GM03348 (cell line): ENCODE measurements around the gene TBL1XR1.

Experiments used
- DNase-seq: peaks from one replicate; pipeline ENCODE4 v3.0.0; 2012; ENCODE audit warnings: low spot score

TBL1XR1 gene

DNA sequence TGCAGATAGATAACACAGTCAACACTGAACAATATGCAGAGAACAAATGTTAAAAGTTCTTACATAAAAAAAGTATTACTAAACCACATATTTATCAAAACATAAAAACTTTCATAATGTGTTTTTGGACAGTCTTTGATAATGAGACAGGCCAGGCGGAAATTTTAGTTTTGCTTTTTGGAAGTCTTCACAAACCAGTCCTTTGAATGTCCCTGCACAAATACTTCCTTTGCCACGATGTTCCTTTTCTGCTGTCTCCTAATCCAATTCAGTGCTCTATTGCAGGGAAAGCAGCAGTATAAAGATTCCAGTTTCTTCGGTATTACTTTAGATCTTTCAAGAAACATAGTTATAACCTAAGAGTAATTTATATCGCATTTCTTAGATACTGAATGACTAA, 135.9 kb downstream of the TBL1XR1 start:
- no peak for DNase-seq

DNA sequence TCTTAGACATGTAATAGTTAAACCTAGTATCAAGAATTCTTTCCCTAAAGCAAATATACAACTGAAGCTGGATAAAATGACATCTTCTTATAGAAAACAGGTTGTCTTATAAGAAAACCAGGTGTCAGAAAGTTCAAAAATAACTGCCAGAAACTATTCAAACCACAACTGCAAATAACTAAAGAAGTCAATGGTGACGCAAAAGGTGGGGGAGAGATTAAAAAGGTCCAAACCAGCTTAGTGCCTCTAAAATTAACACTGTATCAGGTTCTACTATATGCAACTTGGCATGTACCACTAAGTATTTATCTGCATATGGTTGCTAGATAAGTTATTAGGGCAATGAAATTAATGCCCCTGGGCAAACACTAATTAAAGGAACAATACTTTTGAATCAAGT, 136.8 kb downstream of the TBL1XR1 start:
- DNase-seq: no peak

DNA sequence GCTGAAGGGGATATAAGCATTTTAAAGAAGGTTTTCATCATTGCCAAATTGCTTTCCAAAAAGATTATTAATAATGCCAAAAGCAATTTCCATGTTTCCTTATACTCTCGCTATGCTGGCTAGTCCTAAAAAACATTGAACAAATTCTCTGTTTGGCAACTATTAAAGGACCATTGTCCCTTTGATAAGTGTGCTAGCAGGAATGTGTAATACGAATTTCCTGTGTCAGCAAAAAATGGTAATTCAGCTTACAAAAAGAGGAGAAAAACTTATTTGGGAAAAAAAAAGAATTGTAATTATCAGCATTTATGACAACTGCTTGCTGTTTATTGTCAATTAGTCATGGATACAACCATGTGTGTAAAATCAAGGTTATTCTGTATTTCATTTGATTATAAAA, 138.6 kb downstream of the TBL1XR1 start:
- DNase-seq: no peak

DNA sequence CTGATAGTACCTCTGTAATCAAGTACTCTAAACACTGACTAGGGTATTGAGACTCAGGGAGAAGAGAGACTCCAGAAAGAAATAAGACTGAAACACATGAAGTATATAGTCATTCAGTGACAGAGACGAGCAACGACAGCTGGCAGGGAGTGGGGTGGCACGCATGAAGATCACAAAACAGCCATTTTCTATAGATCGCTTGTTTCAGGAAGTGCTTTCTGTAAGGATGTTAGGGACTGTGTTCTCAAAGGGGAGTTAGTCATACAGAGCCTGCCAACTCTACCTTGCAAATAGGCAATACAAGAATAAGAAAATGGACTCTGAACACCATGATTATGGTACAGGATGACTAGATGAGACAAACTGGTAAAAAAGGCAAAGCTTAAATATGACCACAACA, 139.5 kb downstream of the TBL1XR1 start:
- no peak for DNase-seq

DNA sequence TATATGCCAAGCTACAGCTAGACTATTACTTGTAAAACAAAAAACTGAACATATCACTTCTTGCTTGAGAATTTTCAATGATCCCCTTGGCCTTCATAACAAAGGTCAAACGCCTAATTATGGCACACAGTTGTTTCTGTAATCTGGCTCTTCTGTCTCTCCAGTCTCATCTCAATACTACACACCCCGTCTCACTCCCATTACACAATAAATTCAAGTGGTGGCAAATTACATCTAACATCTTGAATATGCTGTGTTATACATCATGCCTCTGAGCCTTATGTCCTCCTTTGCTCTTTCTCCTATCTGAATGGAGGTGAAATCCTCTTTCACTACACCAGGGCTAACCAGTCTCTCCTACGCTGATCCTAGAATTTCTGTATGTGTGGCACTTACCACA, 140.4 kb downstream of the TBL1XR1 start:
- no peak for DNase-seq

DNA sequence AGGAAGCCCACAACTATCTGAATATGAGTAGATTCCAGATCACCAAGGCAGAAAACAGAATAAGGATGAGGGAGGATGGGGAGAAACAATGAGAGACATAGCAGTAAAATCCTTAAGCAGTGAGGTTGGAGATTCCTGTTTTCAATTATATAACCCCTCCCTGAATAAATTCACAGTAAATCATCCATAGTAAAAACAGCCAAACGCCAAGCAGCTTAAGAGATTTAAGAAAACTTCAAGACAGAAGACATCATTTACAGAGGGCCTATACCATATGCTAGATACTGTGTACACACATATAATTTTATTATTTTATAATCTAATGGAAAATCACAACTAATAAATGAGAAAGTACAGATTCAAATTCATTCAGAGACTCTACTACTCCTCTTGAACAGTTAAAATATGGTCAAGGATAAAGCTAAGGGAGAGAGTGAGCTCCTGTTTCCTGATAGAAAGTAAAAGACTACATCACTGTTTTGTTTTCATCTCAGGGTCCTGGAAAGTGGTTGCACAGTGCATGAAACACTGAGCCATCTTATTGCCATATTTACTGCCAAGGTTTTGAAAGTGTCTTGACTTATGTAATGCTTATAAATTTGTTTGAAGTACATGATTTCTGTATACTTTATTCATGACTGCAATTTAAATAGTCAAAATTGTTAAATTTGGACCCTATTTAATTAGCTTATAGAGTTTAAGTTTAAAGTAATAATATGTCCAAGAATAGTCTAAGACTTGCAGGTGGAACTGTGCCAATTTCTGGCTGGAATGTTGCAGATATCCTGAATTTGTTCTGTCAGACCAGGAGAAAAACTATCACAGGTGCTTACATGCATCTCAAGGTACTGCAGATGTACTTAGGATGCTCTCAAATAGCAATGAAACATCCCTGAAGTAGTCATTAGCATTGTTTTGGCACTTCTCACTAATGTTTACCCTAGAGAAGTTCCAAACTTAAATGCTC, 141.4 kb downstream of the TBL1XR1 start:
- DNase-seq: peak; percentile 27

DNA sequence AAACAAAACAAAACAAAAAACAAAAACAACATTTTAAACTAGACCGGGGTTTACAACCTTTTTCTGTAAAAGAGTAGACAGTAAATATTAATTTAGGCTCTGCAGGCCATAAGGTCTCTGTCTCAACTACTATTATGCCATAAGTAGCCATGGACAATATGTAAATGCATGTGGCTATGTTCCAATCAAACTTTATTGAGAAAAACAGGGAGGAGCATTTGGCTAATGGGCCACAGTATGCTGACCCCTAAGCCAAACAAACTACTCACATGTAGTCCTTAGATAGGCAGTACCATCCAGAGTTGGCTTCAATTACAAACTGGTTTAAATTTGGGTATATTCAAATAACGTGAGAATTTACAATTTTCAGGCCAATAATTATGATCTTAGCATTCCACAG, 144.2 kb downstream of the TBL1XR1 start:
- no peak for DNase-seq

DNA sequence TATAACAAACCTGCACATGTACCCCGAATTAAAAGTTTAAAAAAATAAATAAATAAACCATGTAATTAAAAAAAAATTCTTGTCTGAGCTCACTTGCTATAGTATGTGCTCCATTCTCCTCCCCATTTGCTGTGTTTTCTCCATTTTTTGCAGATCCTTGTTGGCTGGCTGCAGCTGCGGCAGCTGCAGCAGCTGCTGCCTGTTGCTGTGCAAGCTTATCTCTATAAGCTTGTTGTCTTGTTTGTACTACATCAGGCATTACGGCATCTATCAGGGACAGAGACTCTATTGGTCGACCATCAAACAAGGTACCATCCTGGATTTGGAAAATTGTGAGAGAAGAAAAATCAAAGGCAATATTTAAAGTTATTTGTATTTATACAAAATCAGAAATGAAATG, 145.9 kb downstream of the TBL1XR1 start:
- DNase-seq: no peak

DNA sequence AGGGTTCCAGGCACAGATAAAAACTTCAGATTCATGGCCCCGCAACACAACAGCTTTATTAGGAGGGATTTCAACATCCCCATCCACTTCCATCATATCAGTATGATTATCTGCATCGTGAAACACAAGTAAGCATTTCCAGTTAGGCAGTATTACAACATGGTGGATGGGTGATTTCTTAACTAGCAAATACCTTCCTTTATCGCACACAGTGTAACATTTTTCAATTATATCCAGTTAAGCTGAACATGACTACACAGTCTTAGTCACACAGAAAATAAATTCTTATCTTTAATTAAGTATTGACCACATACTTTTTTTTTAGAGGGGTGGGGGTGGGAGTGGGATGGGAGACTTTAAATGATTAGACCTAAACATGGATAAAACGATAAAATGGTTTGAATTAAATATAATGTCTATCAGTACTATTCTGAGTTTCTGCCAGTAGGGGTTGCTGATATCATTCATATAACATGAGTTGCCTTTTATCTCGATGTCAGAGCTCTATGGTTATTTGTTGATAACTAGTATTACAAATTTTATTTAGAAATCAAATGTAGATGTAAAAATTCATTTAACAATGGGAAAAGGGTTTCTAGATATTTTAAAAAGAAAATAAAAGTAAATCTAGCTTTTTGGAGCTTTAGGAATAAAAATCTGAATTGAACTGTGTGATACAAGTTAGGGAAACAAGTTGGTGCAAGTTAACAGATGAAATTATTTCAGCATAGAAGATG, 146.6 kb downstream of the TBL1XR1 start:
- peak; percentile 43 for DNase-seq

DNA sequence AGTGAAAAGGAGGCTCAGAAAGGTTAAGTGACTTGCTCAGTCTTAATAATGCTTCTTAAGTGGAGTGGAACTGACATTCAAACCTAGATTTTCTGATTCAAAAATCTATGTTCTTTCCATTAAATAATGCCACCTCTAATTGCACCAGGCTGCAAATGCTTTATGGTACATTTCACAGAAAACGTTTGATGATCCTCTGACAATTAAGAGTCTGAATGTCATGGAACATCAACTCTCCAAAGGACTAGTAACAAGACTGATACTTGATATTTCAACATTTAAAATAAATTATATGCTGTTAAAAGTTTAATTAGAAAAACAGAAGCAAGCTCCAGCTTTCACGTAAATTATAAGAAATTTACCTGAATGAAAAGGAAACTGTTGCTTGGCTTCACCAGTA, 151.5 kb downstream of the TBL1XR1 start:
- no peak for DNase-seq

DNA sequence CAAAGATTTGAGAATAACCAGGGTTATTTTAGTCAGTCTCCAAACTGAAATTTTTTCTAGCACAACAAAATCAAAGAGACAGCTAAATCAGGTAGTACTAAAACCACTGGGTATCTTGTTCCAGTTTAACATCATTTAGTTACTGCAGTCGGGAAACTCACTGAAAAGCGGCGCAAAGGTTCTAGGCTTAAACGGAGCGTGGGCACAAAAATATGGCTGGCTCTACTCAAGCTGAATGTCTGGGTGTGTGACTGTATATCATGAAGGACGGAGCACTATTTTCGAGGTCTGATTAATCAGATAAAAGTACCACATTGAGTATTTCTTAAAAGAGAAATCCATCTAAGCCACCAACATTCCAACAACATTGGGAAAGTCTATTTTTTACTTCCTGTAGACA, 152.1 kb downstream of the TBL1XR1 start:
- no peak for DNase-seq

DNA sequence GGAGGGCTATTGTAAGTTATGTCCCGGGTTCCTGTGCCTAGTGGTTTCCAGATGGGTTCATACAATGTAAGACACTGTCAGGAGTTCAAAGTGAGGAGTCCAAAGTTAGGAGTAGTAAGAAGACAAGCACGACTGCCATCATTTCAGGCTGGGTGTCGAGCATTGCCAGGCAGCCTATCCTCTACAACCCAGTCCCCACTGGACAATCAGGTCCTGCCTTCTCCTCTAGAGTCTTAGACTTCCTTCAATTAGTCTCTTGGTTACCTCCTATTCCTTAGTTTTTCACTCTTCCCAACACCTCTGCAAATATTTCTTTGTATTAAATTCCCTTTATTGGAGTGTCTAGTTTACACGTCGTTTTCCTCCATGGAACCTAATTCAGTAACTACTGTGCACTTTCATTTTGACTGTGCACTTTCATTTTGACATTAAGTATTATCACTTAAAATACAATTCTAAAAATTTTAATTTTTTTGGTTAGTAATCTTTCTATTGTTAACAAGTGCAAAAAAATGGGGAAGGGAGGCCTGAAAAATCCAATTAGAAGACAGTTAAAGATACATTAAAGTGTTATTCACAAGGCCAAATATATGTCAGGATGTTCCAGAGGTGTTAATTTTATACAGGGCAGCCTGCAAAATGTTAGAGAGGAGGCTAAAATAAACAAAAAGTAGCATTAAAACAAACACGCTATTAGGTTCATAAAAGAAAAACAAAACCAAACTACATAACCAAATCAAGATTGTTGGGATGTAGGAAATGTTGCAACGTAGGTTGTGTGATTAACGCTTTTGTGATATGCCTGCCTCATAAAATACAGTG, 155.3 kb downstream of the TBL1XR1 start:
- DNase-seq: no peak

DNA sequence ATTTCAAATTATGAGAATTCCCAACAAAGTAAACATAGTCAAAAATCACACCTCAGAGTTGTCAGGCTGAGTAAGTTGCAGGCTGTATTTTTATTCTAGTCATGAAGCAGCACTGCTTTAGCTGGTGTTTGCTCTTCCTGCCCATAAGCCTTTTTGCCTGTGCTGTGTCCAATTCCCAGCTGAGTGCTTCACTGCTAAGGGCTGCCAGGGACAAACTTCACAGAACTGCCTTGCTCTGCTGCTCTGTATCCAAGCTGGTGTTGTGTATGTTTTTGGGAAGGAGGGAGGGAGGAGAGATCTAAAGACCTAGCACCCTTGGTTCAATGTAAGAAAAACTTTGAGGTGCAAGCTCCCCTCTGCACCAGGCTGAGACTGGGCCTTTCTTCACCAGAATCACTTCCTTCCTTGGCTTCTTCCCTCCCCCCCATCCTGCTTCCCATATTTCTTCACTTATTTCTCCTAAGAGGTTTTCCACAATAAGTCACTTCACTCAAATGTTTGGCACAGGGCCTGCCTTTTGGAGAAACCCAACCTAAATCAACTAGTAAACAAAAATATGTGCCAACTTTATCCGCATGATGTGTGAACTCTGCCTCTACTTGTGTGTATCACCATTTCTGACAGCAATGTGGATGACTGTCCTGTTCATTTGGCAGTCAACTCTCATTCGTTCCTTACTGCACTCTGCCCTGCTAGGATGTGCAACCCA, 156.1 kb downstream of the TBL1XR1 start:
- DNase-seq: peak; percentile 44

DNA sequence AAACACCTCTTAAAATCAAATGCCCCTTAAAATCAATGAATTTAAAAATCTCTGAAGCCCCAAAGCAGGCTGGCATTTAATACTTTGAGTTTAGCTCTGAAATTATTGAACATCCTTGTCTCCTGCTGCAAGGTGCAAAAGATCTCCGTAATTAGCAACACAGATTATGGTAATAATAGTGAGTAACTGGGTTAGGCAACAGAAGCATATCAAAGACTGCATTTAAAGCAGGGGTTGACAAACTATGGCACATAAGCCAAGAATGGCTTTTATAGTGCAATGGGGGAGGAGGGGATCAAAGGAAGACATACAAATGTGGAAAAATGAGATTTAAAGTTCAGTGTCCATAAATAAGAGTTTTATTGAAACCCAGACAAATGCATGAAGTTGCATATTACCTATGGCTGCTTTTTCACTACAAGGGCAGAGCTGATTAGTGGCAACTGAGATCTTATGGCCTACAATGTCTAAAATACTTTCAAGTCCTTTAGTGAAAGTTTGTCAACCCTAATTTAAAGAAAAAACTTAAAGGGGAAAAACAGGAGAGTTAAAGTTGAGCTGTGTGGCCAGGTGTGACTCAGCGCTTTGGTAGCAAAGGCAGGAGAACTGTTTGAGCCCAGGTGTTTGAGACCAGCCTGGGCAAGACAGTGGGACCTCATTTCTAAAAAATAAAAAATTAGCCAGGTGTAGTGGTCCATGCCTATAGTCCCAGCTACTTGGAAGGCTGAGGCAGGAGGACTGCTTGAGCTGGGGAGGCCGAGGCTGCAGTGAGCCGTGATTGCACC, 157.6 kb downstream of the TBL1XR1 start:
- DNase-seq: no peak

DNA sequence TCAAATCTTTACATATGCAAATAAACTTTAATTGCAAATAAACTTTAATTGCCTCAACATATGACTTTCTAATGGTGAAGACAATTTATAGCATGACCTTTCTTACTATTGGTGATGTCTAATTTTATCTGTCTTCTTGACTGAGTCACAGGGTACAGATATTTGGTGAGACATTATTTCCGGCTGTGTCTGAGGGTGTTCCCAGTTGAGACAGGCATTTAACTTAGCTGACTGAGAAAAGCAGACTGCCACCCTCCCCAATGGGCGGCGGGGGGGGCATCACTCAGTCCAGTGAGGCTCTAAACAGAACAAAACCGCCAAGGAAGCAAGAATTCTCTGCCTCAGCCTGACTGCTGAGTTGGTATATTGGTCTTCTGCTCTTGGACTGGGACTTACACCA, 160.0 kb downstream of the TBL1XR1 start:
- no peak for DNase-seq

DNA sequence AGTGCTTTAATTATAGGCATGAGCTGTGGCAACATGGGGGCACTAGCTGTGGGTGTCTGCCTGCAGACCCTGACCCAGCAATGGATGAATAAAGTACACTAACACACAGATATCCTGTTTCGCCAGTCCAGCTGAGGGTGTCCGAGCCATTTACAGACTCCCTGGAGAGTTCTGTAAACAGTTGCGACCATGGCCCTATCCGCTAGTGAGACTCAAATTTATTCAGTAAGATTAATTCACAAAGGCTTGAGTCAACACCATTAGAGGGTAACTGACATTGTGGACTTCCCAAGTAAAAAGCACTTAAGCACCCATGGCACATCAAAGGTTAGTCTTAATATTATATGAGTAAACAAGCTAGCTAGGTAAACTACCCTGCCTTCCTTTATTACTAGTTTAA, 161.6 kb downstream of the TBL1XR1 start:
- no peak for DNase-seq

DNA sequence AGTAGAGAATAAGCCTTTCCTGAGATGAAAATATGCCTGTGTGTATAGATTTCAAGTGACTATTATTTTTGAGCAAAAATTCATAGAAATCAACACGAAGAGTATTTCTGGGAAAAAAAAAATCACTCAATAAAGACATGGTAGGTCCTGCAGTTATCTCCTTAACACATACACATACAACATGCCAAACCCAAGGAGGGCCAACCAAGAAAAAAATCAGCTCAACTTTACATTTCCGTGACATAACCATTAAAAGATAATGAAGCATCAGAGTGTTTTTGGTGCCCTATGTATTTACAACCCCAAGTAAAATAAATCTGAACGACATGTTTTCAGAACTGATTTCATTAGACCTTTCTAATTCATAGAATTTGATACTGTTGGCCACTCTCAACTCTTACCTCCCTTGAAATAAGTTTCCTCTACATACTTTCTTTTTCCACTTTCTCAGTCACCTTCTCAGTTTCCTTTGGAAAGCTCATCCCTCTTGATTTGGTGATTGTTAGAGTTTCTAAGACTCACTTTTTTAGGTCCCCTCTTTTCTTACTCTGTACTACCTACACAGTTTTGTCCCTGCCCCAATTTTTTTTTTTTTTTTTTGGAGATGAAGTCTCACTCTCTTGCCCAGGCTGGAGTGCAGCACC, 162.3 kb downstream of the TBL1XR1 start:
- no peak for DNase-seq

DNA sequence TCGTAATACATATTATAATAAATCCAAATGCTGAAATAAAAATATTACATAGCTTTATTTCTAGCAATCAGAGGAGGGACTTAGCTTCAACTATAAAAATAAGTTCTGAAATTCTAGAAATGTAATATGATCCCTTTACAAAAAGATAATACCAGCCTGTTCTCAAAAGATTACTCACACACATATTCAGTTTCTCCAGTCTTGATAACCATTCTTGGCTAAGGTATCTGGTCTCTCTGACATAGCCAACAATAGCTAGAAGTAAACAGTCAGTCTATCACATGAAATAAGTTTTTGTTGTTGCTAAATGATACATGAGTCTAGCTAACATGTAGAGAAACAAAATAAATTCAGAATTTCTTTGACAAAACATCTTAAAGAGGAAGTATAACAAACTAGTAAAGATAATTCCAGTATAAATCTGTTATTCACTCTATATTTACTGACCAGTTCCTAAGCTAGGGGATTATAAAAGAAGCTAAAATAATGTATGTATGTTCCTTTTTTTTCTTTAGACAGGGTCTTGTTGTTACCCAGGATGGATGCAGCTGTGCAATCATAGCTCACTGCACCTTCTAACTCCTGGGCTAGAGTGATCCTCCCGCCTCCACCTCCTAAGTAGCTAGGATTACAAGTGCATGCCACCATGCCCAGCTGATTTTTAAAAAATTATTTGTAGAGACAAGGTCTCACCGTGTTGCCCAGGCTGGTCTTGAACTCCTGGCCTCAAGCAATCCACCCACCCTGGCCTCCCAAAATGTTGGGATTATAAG, 170.6 kb downstream of the TBL1XR1 start:
- DNase-seq: no peak

DNA sequence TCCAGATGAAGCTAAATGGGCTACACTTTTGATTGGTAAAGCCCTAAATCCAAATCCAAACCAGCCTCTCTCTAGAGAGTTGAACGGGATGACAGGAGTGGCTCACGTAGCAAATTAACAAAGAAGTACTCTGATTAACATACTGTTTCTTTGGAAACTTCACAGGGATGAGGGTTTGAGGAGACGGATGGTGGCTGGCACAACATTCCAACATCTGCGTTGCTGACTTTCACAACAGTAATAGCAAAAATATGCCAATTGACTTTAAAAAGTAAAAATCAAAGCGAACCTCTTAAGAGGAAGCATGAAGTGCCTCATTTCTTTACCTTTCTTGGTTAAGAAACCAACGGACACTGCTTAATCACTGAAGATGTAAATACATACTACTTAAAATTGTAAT, 181.4 kb downstream of the TBL1XR1 start:
- DNase-seq: no peak
